Superior temporal gyrus (tissue), 1 donor: Measurements from ENCODE around the gene TMPRSS11B.
A peak's percentile ranks its signal among the peaks of the same experiment; 100 is the strongest.
"Not testable (repeated sequence)": the region's sequence is repeated elsewhere in the genome, so short reads cannot be mapped to it uniquely, and the experiment has no call there.

Source experiments
- DNase-seq: peaks from one replicate; pipeline ENCODE4 v3.0.0-alpha.2; 2016; ENCODE audit errors: extremely low spot score

The TMPRSS11B gene

GRCh38 chr4:68245594-68245993 is at the start of gene TMPRSS11B:
TSS of gene TMPRSS11B (minus strand) at chr4:68245694. CDS start at chr4:68245558, 136 bp downstream.
- DNase-seq, result no peak

- DNase-seq, result no peak
These were observed 45.8 kb upstream of the TMPRSS11B start for GRCh38 chr4:68291256-68291655.

- DNase-seq, result no peak
These were observed 42.9 kb upstream of the TMPRSS11B start for GRCh38 chr4:68288393-68288740.

GRCh38 chr4:68287704-68288392 is 42.4 kb upstream of the TMPRSS11B start:
- DNase-seq, result no peak

GRCh38 chr4:68283714-68284113 is 38.2 kb upstream of the TMPRSS11B start:
- DNase-seq, result no peak

GRCh38 chr4:68283095-68283494 is 37.6 kb upstream of the TMPRSS11B start:
- no peak for DNase-seq

- DNase-seq, result not testable (repeated sequence)
These were observed 36.6 kb upstream of the TMPRSS11B start for GRCh38 chr4:68281796-68282740.

GRCh38 chr4:68278029-68278428 is 32.5 kb upstream of the TMPRSS11B start:
- DNase-seq, result no peak

- DNase-seq, result no peak
These were observed 32.1 kb upstream of the TMPRSS11B start for GRCh38 chr4:68277627-68278026.

- no peak for DNase-seq
These were observed 27.4 kb upstream of the TMPRSS11B start for GRCh38 chr4:68272860-68273259.

GRCh38 chr4:68272380-68272779 is 26.9 kb upstream of the TMPRSS11B start:
- DNase-seq, result no peak

GRCh38 chr4:68271851-68272357 is 26.4 kb upstream of the TMPRSS11B start:
- peak; percentile 88 for DNase-seq

- DNase-seq, result no peak
These were observed 22.0 kb upstream of the TMPRSS11B start for GRCh38 chr4:68267433-68267944.

- no peak for DNase-seq
These were observed 19.5 kb upstream of the TMPRSS11B start for GRCh38 chr4:68264875-68265565.

GRCh38 chr4:68259191-68259590 is 13.7 kb upstream of the TMPRSS11B start:
- no peak for DNase-seq

- DNase-seq, result no peak
These were observed 12.2 kb upstream of the TMPRSS11B start for GRCh38 chr4:68257719-68258118.

GRCh38 chr4:68256284-68256683 is 10.8 kb upstream of the TMPRSS11B start:
- no peak for DNase-seq

- DNase-seq, result no peak
These were observed 4.8 kb upstream of the TMPRSS11B start for GRCh38 chr4:68250151-68250930.

- no peak for DNase-seq
These were observed 3.9 kb upstream of the TMPRSS11B start for GRCh38 chr4:68249434-68249833.

- DNase-seq, result no peak
These were observed 4.9 kb downstream of the TMPRSS11B start for GRCh38 chr4:68240620-68241019.

- no peak for DNase-seq
These were observed 16.9 kb downstream of the TMPRSS11B start for GRCh38 chr4:68228568-68228967.
